ENCODE results near the gene EGLN1. TPM values are rescaled to one million over a fixed set of nuclear protein-coding genes. Genes with fewer than 3 reads are reported as not detected.
A peak's percentile ranks its signal among the peaks of the same experiment; 100 is the strongest.

EGLN1 gene
- total and polyA plus RNA-seq, 10 of the 15 experiments (the other 5 are each of a cell fraction or from before 2014, with no cell fraction given), result 2.4 to 46.6 (median 8.7) TPM

- Histone ChIP-seq H3K4me1 (ENCODE audit: control insufficient read depth, insufficient read depth, low read length) (no peaks in the 10 kb centered on the region), H4K20me1 (ENCODE audit: control insufficient read depth, insufficient read depth) (no peaks in the 10 kb centered on the region), H2AFZ (ENCODE audit: control insufficient read depth, low read depth, low read length) (no peak overlapping the region), H3K79me2 (ENCODE audit: control insufficient read depth, insufficient read depth, low read length) (no peaks in the 10 kb centered on the region), H3K4me2 (ENCODE audit: control insufficient read depth, insufficient read depth) (no peak overlapping the region), H3K4me3 (no peak overlapping the region), H3K9me3 (replicated peaks; ENCODE audit: control insufficient read depth, insufficient read depth, low read length) (no peaks in the 10 kb centered on the region; the same call in 1 of the 3 replicates), H3K9ac (ENCODE audit: control insufficient read depth, insufficient read depth, low read length) (no peak overlapping the region), H3K27ac (ENCODE audit: control insufficient read depth, insufficient read depth) (no peak overlapping the region), H3K27me3 (replicated peaks in 1 of 2; ENCODE audit: control insufficient read depth in 2 of 2, insufficient read depth in 2 of 2, low read length in 1 of 2) (no peaks in the 10 kb centered on the region; a peak in 1 of 4 replicates), H3K36me3 (ENCODE audit: control insufficient read depth in 2 of 2, insufficient read depth in 2 of 2, low read length in 1 of 2) (no peaks in the 10 kb centered on the region)
- no peak for DNase-seq (ENCODE audit: low read depth, low spot score)
- WGBS (ENCODE audit: insufficient coverage, insufficient replicate concordance, low lambda C conversion rate, missing lambda C conversion rate), result 39% methylated on average over 6 of the region's 6 CpGs
- ChIA-PET SMC1A (ENCODE audit: uncharacterized antibody, unreplicated experiment) (interaction anchor here (1.3 kb wide), 2 partner anchors 38 to 101 kb away, joined by 3 to 4 read pairs; no protein-coding TSS in a partner anchor), POLR2A (no interaction called here), RAD21 (ENCODE audit: unreplicated experiment) (interaction anchor here (1.1 kb wide), 1 partner anchor 72 kb away, joined by 3 read pairs; no protein-coding TSS in a partner anchor), CTCF (interaction anchor here (0.6 kb wide), 1 partner anchor 16 kb away, joined by 4 read pairs; no protein-coding TSS in a partner anchor)
- no peak for TF ChIP-seq ZSCAN29 (IDR thresholded peaks at IDR 0.05)
- in situ Hi-C loops (cut with MboI), result no loop called here
- ATAC-seq, result no peak
- no TSS peak for BruUV-seq (replicated peaks)
- intact Hi-C loops (cut with micrococcal nuclease; ENCODE audit: unreplicated experiment), result no loop called here
- FAIRE-seq, result no peak
These were observed 41.5 kb upstream of the EGLN1 start for GRCh38 chr1:231463541-231463940.

DNA sequence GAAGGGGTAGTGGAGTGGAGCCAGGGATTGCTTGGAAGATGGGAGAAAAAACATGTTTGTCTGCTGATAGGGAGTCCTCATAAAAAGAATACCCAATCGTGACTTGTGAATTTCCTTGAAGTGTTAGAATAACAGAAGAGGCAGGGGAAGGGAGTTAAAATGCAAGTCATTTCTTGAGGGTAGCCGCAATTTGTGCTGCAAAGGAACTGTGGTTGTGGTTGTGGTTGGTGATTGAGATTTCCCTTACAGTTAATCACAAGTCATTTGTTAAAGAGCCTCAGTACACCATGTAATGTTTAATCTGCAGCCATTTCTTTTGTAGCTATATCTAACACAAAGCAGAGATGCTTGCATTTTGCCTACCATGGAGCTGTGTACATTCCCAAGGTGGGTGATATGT is 38.5 kb upstream of the EGLN1 start:
- ChIA-PET SMC1A (ENCODE audit: uncharacterized antibody, unreplicated experiment) (interaction anchor here (1.3 kb wide), 1 partner anchor 27 kb away, joined by 3 read pairs; no protein-coding TSS in a partner anchor), CTCF (interaction anchor here (0.6 kb wide), 1 partner anchor 125 kb away, joined by 3 read pairs; no protein-coding TSS in a partner anchor), RAD21 (ENCODE audit: unreplicated experiment) (no interaction called here), POLR2A (no interaction called here)
- intact Hi-C loops (cut with micrococcal nuclease; ENCODE audit: unreplicated experiment), result no loop called here
- Histone ChIP-seq H3K9ac (ENCODE audit: control insufficient read depth, insufficient read depth, low read length) (no peak overlapping the region), H3K4me3 (no peak overlapping the region), H3K79me2 (ENCODE audit: control insufficient read depth, insufficient read depth, low read length) (no peaks in the 10 kb centered on the region), H3K9me3 (replicated peaks; ENCODE audit: control insufficient read depth, insufficient read depth, low read length) (no peaks in the 10 kb centered on the region; the same call in 1 of the 3 replicates), H3K4me1 (ENCODE audit: control insufficient read depth, insufficient read depth, low read length) (no peaks in the 10 kb centered on the region), H3K27me3 (replicated peaks in 1 of 2; ENCODE audit: control insufficient read depth in 2 of 2, insufficient read depth in 2 of 2, low read length in 1 of 2) (no peaks in the 10 kb centered on the region), H3K4me2 (ENCODE audit: control insufficient read depth, insufficient read depth) (peak overlapping the region; percentile 22; the same call in 1 of the 2 replicates), H3K36me3 (ENCODE audit: control insufficient read depth in 2 of 2, insufficient read depth in 2 of 2, low read length in 1 of 2) (no peaks in the 10 kb centered on the region), H2AFZ (ENCODE audit: control insufficient read depth, low read depth, low read length) (no peak overlapping the region), H4K20me1 (ENCODE audit: control insufficient read depth, insufficient read depth) (no peaks in the 10 kb centered on the region), H3K27ac (ENCODE audit: control insufficient read depth, insufficient read depth) (no peak overlapping the region)
- peak; percentile 40 for DNase-seq (ENCODE audit: low read depth, low spot score)
- BruUV-seq (replicated peaks), result no TSS peak
- FAIRE-seq, result peak; percentile 76
- ATAC-seq, result peak; percentile 94
- WGBS (ENCODE audit: insufficient coverage, insufficient replicate concordance, low lambda C conversion rate, missing lambda C conversion rate), result 20% methylated on average over 2 of the region's 2 CpGs
- in situ Hi-C loops (cut with MboI), result no loop called here
- TF ChIP-seq CREM (IDR thresholded peaks at IDR 0.05; ENCODE audit: low read depth) (peak; percentile 18; the same call in 1 of the 2 replicates), IKZF1 (conservative IDR thresholded peaks at IDR 0.05) (peak; percentile 45), NFXL1 (IDR thresholded peaks at IDR 0.05; ENCODE audit: borderline replicate concordance) (no peak), CBFB (IDR thresholded peaks at IDR 0.05; ENCODE audit: low read depth) (peak; percentile 81), RUNX3 (IDR thresholded peaks at IDR 0.05; ENCODE audit: low read length) (peak; percentile 99), MTA3 (IDR thresholded peaks at IDR 0.05; ENCODE audit: borderline replicate concordance, low read length) (no peak), TAF1 (IDR thresholded peaks at IDR 0.05; ENCODE audit: borderline replicate concordance, low read depth, low read length) (no peak), NFYB (IDR thresholded peaks at IDR 0.05; ENCODE audit: insufficient read depth, low read depth, low read length) (no peak), SRF (IDR thresholded peaks at IDR 0.05; ENCODE audit: low read depth in 2 of 2, low read length in 2 of 2) (no peak), MYC (IDR thresholded peaks at IDR 0.05; ENCODE audit: insufficient read depth, insufficient read length, insufficient replicate concordance, low read length, severe bottlenecking) (no peak), MTA2 (IDR thresholded peaks at IDR 0.05; ENCODE audit: low read depth) (peak; percentile 88), BCL11A (IDR thresholded peaks at IDR 0.05; ENCODE audit: low read depth, low read length) (peak; percentile 77), NFIC (IDR thresholded peaks at IDR 0.05; ENCODE audit: low read depth, low read length) (peak; percentile 58)
- TF ChIP-seq, protein P1, sequence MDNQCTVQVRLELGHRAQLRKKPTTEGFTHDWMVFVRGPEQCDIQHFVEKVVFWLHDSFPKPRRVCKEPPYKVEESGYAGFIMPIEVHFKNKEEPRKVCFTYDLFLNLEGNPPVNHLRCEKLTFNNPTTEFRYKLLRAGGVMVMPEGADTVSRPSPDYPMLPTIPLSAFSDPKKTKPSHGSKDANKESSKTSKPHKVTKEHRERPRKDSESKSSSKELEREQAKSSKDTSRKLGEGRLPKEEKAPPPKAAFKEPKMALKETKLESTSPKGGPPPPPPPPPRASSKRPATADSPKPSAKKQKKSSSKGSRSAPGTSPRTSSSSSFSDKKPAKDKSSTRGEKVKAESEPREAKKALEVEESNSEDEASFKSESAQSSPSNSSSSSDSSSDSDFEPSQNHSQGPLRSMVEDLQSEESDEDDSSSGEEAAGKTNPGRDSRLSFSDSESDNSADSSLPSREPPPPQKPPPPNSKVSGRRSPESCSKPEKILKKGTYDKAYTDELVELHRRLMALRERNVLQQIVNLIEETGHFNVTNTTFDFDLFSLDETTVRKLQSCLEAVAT (IDR thresholded peaks at IDR 0.05), result peak; percentile 95
- TF ChIP-seq, protein P2, sequence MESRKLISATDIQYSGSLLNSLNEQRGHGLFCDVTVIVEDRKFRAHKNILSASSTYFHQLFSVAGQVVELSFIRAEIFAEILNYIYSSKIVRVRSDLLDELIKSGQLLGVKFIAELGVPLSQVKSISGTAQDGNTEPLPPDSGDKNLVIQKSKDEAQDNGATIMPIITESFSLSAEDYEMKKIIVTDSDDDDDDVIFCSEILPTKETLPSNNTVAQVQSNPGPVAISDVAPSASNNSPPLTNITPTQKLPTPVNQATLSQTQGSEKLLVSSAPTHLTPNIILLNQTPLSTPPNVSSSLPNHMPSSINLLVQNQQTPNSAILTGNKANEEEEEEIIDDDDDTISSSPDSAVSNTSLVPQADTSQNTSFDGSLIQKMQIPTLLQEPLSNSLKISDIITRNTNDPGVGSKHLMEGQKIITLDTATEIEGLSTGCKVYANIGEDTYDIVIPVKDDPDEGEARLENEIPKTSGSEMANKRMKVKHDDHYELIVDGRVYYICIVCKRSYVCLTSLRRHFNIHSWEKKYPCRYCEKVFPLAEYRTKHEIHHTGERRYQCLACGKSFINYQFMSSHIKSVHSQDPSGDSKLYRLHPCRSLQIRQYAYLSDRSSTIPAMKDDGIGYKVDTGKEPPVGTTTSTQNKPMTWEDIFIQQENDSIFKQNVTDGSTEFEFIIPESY (IDR thresholded peaks at IDR 0.05), result no peak

All from GM12878 (cell line).